H1 (cell line): ENCODE results near the gene MUC5B. TPM values are rescaled to one million over a fixed set of nuclear protein-coding genes. Genes with fewer than 3 reads are reported as not detected.

Source experiments
- NANOG ChIP-seq: IDR thresholded peaks from 2 replicates; pipeline ENCODE4 v1.6.1; 2011; ENCODE audit warnings: low read length, low read depth, mild to moderate bottlenecking, inconsistent platforms; ENCODE audit not compliant: insufficient read depth, poor library complexity, severe bottlenecking
- polyA plus RNA-seq, 7 experiments: library from polyadenylated mRNA; depleted of rRNA in 3 of 7; stranded (reverse) in 5 of 7; unstranded in 2 of 7; fragments of >200 nt in 5 of 7; fragments of 200-250 nt in 2 of 7; gene quantifications; 1 replicate in 5 of 7; 2 replicates in 1 of 7; 4 replicates in 1 of 7; pipeline versions ENCODE4 v1.2.1 to v1.2.3, GENCODE V29; 2011 to 2013; ENCODE audit warnings: missing spikeins in 2 of 7, mixed read lengths in 2 of 7
- total RNA-seq: library from RNA; stranded (reverse); fragmentation: NEBNext Ultra II Directional; extraction: Animal tissue kit (Norgen Biotek cat#: 25700); gene quantifications from 2 replicates; pipeline ENCODE4 v1.2.1, GENCODE V29; 2021

Gene MUC5B
- total and polyA plus RNA-seq, 2 of the 8 experiments (the other 6 are each of a cell fraction or from before 2014, with no cell fraction given) = 0.02 to 0.03 TPM

- TF ChIP-seq NANOG = no peak
Observed at GRCh38 chr11:1179641-1180040, 43.2 kb upstream of the MUC5B start (continued).
